ENCODE measurements around the gene MED9.

DNA sequence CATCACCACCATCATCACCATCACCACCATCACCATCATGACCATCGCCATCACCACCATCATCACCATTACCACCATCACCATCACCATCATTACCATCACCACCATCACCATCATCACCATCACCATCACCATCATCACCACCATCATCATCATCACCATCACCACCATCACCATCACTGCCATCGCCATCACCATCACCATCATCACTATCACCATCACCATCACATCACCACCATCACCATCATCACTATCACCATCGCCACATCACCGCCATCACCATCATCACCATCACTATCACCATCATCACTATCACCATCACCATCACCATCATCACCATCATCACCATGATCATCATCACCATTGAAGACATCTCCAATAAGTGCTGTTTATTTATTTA lies 16.8 kb upstream of the MED9 start:
- TF ChIP-seq, protein P1, sequence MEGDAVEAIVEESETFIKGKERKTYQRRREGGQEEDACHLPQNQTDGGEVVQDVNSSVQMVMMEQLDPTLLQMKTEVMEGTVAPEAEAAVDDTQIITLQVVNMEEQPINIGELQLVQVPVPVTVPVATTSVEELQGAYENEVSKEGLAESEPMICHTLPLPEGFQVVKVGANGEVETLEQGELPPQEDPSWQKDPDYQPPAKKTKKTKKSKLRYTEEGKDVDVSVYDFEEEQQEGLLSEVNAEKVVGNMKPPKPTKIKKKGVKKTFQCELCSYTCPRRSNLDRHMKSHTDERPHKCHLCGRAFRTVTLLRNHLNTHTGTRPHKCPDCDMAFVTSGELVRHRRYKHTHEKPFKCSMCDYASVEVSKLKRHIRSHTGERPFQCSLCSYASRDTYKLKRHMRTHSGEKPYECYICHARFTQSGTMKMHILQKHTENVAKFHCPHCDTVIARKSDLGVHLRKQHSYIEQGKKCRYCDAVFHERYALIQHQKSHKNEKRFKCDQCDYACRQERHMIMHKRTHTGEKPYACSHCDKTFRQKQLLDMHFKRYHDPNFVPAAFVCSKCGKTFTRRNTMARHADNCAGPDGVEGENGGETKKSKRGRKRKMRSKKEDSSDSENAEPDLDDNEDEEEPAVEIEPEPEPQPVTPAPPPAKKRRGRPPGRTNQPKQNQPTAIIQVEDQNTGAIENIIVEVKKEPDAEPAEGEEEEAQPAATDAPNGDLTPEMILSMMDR (conservative IDR thresholded peaks at IDR 0.05 in 1 of 2, IDR thresholded peaks at IDR 0.05 in 1 of 2; ENCODE audit: low read depth in 1 of 2, low read length in 2 of 2) = no peak
- no peak for TF ChIP-seq EZH2 (IDR thresholded peaks at IDR 0.05; ENCODE audit: low read length, missing control alignments)

All from fibroblast of lung (primary cell).